ENCODE results near the gene CDH15.

CDH15 gene

GRCh38 chr16:89136931-89137330, 34.6 kb upstream of the CDH15 start:
- DNase-seq (ENCODE audit: low read depth): no peak
- no peak overlapping the region for H3K4me3 ChIP-seq (ENCODE audit: control insufficient read depth, low read depth, low read length)
- no peak for TF ChIP-seq CTCF (IDR thresholded peaks at IDR 0.05; ENCODE audit: control insufficient read depth, insufficient read depth, low read depth, low read length, missing control alignments)

GRCh38 chr16:89137666-89138512, 33.7 kb upstream of the CDH15 start:
- no peak overlapping the region for H3K4me3 ChIP-seq (ENCODE audit: control insufficient read depth, low read depth, low read length)
- no peak for TF ChIP-seq CTCF (IDR thresholded peaks at IDR 0.05; ENCODE audit: control insufficient read depth, insufficient read depth, low read depth, low read length, missing control alignments)
- no peak for DNase-seq (ENCODE audit: low read depth)

GRCh38 chr16:89138513-89138795, 33.1 kb upstream of the CDH15 start:
- DNase-seq (ENCODE audit: low read depth): no peak
- H3K4me3 ChIP-seq (ENCODE audit: control insufficient read depth, low read depth, low read length): no peak overlapping the region
- TF ChIP-seq CTCF (IDR thresholded peaks at IDR 0.05; ENCODE audit: control insufficient read depth, insufficient read depth, low read depth, low read length, missing control alignments): no peak

- no peak for DNase-seq (ENCODE audit: low read depth)
- no peak for TF ChIP-seq CTCF (IDR thresholded peaks at IDR 0.05; ENCODE audit: control insufficient read depth, insufficient read depth, low read depth, low read length, missing control alignments)
- H3K4me3 ChIP-seq (ENCODE audit: control insufficient read depth, low read depth, low read length): no peak overlapping the region
Measured at GRCh38 chr16:89138843-89139520, 32.6 kb upstream of the CDH15 start.

GRCh38 chr16:89139907-89140361, 31.6 kb upstream of the CDH15 start:
- TF ChIP-seq CTCF (IDR thresholded peaks at IDR 0.05; ENCODE audit: control insufficient read depth, insufficient read depth, low read depth, low read length, missing control alignments): no peak
- no peak for DNase-seq (ENCODE audit: low read depth)
- H3K4me3 ChIP-seq (ENCODE audit: control insufficient read depth, low read depth, low read length): no peak overlapping the region

- no peak for TF ChIP-seq CTCF (IDR thresholded peaks at IDR 0.05; ENCODE audit: control insufficient read depth, insufficient read depth, low read depth, low read length, missing control alignments)
- H3K4me3 ChIP-seq (ENCODE audit: control insufficient read depth, low read depth, low read length): no peak overlapping the region
- DNase-seq (ENCODE audit: low read depth): no peak
Measured at GRCh38 chr16:89140401-89140800, 31.1 kb upstream of the CDH15 start.
